Fibroblast of lung (primary cell): Measurements from ENCODE around the gene IL10RA. TPM values are rescaled to one million over a fixed set of nuclear protein-coding genes. Genes with fewer than 3 reads are reported as not detected.

Experiments
- DNase-seq, 2 donors: peaks; one replicate each; pipeline versions ENCODE4 v3.0.0 to v3.0.0-alpha.2; 2010; ENCODE audit warnings: low read depth in 2 of 2
- H2AFZ ChIP-seq: 2 replicates; pipeline ENCODE4 v1.5.1; 2012; ENCODE audit warnings: low read length, control low read depth, inconsistent platforms
- H3K27ac ChIP-seq: 2 replicates; pipeline ENCODE4 v1.5.1; 2011; ENCODE audit warnings: low read length, control low read depth; ENCODE audit not compliant: insufficient read depth
- H3K27me3 ChIP-seq: 2 replicates; pipeline ENCODE4 v1.5.1; 2011; ENCODE audit warnings: mild to moderate bottlenecking, low read length; ENCODE audit not compliant: control insufficient read depth, insufficient read depth
- H3K36me3 ChIP-seq: 2 replicates; pipeline ENCODE4 v1.5.1; 2011; ENCODE audit warnings: low read length; ENCODE audit not compliant: control insufficient read depth, insufficient read depth
- H3K4me1 ChIP-seq: 2 replicates; pipeline ENCODE4 v1.5.1; 2011; ENCODE audit warnings: low read length; ENCODE audit not compliant: control insufficient read depth, insufficient read depth; ENCODE audit errors: extremely low read depth
- H3K4me2 ChIP-seq: 2 replicates; pipeline ENCODE4 v1.5.1; 2011; ENCODE audit warnings: low read length, control low read depth; ENCODE audit not compliant: insufficient read depth; ENCODE audit errors: extremely low read depth
- H3K4me3 ChIP-seq, 4 experiments: fragments of 200-600 bp in 1 of 4; sonication (generic) in 1 of 4; replicated peaks in 1 of 4; 2 replicates each; pipeline ENCODE4 v1.5.1; 2011 to 2016; ENCODE audit warnings: low read length in 4 of 4, low read depth in 3 of 4, mild to moderate bottlenecking in 3 of 4, control low read depth in 2 of 4, inconsistent platforms in 1 of 4, mixed read lengths in 1 of 4; ENCODE audit not compliant: insufficient read depth in 1 of 4; ENCODE audit errors: control extremely low read depth in 1 of 4
- H3K79me2 ChIP-seq: 2 replicates; pipeline ENCODE4 v1.5.1; 2012; ENCODE audit warnings: mild to moderate bottlenecking, low read length, inconsistent platforms; ENCODE audit not compliant: control insufficient read depth, insufficient read depth
- H3K9ac ChIP-seq: 2 replicates; pipeline ENCODE4 v1.5.1; 2011; ENCODE audit warnings: mild to moderate bottlenecking, low read length, control low read depth; ENCODE audit not compliant: insufficient read depth
- H3K9me3 ChIP-seq: 2 replicates; pipeline ENCODE4 v1.5.1; 2012; ENCODE audit warnings: low read depth, low read length; ENCODE audit not compliant: control insufficient read depth, insufficient read depth
- H4K20me1 ChIP-seq: 2 replicates; pipeline ENCODE4 v1.5.1; 2011; ENCODE audit warnings: low read length; ENCODE audit not compliant: control insufficient read depth, insufficient read depth; ENCODE audit errors: extremely low read depth
- EZH2 ChIP-seq: IDR thresholded peaks from 2 replicates; pipeline ENCODE4 v1.5.1; 2012; ENCODE audit warnings: low read length, control low read depth, mild to moderate bottlenecking; ENCODE audit errors: missing control alignments
- polyA plus RNA-seq, 2 donors: library from polyadenylated mRNA; depleted of rRNA in 1 of 2; stranded (reverse) in 1 of 2; unstranded in 1 of 2; fragments of >200 nt; gene quantifications; 2 replicates each; pipeline ENCODE4 v1.2.1, GENCODE V29; 2011 to 2012; ENCODE audit warnings: missing spikeins in 1 of 2
- total RNA-seq: library from RNA; depleted of rRNA; stranded (reverse); fragments of >200 nt; gene quantifications from 2 replicates; pipeline ENCODE4 v1.2.1, GENCODE V29; 2014
- TF ChIP-seq, protein P1 (sequence below), 2 donors: IDR thresholded peaks in 1 of 2; conservative IDR thresholded peaks in 1 of 2; 1 replicate in 1 of 2; 2 replicates in 1 of 2; pipeline ENCODE4 v1.5.1; 2011 to 2012; ENCODE audit warnings: low read length in 2 of 2, control low read depth in 1 of 2, inconsistent platforms in 1 of 2, low read depth in 1 of 2, mild to moderate bottlenecking in 1 of 2

Gene IL10RA
- total and polyA plus RNA-seq, 2 donors (not counting 1 experiment from before 2014, with no cell fraction given) = 0.17 TPM; not detected in 1

GRCh38 chr11:117992620-117993019, 6.4 kb downstream of the IL10RA start:
- Histone ChIP-seq H3K79me2 (no peaks in the 10 kb centered on the region), H3K27me3 (no peaks in the 10 kb centered on the region), H3K9me3 (no peaks in the 10 kb centered on the region), H3K36me3 (no peaks in the 10 kb centered on the region), H4K20me1 (no peaks in the 10 kb centered on the region), H3K4me2 (no peak overlapping the region), H3K4me3 (no peak overlapping the region), H3K4me1 (no peaks in the 10 kb centered on the region), H2AFZ (no peak overlapping the region), H3K27ac (no peak overlapping the region), H3K9ac (no peak overlapping the region)
- DNase-seq = no peak
- TF ChIP-seq EZH2 = no peak
- TF ChIP-seq, protein P1, sequence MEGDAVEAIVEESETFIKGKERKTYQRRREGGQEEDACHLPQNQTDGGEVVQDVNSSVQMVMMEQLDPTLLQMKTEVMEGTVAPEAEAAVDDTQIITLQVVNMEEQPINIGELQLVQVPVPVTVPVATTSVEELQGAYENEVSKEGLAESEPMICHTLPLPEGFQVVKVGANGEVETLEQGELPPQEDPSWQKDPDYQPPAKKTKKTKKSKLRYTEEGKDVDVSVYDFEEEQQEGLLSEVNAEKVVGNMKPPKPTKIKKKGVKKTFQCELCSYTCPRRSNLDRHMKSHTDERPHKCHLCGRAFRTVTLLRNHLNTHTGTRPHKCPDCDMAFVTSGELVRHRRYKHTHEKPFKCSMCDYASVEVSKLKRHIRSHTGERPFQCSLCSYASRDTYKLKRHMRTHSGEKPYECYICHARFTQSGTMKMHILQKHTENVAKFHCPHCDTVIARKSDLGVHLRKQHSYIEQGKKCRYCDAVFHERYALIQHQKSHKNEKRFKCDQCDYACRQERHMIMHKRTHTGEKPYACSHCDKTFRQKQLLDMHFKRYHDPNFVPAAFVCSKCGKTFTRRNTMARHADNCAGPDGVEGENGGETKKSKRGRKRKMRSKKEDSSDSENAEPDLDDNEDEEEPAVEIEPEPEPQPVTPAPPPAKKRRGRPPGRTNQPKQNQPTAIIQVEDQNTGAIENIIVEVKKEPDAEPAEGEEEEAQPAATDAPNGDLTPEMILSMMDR (conservative IDR thresholded peaks at IDR 0.05 in 1 of 2, IDR thresholded peaks at IDR 0.05 in 1 of 2; ENCODE audit: low read depth in 1 of 2, low read length in 2 of 2) = no peak

GRCh38 chr11:117993988-117994745, 8.0 kb downstream of the IL10RA start:
- DNase-seq = no peak
- Histone ChIP-seq H3K9ac (no peak overlapping the region), H3K27ac (no peak overlapping the region), H3K4me3 (no peak overlapping the region), H3K4me2 (no peak overlapping the region), H2AFZ (no peak overlapping the region), H3K27me3 (no peaks in the 10 kb centered on the region), H3K9me3 (no peaks in the 10 kb centered on the region), H3K79me2 (no peaks in the 10 kb centered on the region), H3K4me1 (no peaks in the 10 kb centered on the region), H4K20me1 (no peaks in the 10 kb centered on the region), H3K36me3 (no peaks in the 10 kb centered on the region)
- TF ChIP-seq, protein P1 (conservative IDR thresholded peaks at IDR 0.05 in 1 of 2, IDR thresholded peaks at IDR 0.05 in 1 of 2; ENCODE audit: low read depth in 1 of 2, low read length in 2 of 2) = no peak
- no peak for TF ChIP-seq EZH2

DNA sequence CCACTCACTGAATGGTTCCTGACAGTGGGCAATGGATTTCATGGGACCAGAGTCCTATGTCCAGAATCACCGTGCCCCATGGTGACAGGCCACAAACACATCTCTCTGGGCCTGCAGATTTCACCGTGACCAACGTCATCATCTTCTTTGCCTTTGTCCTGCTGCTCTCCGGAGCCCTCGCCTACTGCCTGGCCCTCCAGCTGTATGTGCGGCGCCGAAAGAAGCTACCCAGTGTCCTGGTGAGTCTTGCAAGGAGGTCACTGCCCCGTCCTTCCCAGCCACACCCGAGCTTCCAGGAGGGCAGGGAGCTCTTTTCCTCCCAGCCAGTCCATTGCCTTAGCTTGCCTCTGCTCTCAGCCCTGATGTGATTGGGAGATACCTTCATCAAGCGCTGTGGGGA, 9.3 kb downstream of the IL10RA start:
- H3K9me3 ChIP-seq = no peaks in the 10 kb centered on the region
- H4K20me1 ChIP-seq = no peaks in the 10 kb centered on the region
- DNase-seq = no peak
- no peaks in the 10 kb centered on the region for H3K79me2 ChIP-seq
- no peak overlapping the region for H3K9ac ChIP-seq
- no peak for TF ChIP-seq EZH2
- TF ChIP-seq, protein P1 (conservative IDR thresholded peaks at IDR 0.05 in 1 of 2, IDR thresholded peaks at IDR 0.05 in 1 of 2; ENCODE audit: low read depth in 1 of 2, low read length in 2 of 2) = no peak
- H3K4me1 ChIP-seq = no peaks in the 10 kb centered on the region
- no peak overlapping the region for H2AFZ ChIP-seq
- H3K4me3 ChIP-seq = no peak overlapping the region
- no peak overlapping the region for H3K4me2 ChIP-seq
- no peak overlapping the region for H3K27ac ChIP-seq
- no peaks in the 10 kb centered on the region for H3K27me3 ChIP-seq
- no peaks in the 10 kb centered on the region for H3K36me3 ChIP-seq
